ENCODE data around the gene CNTF. TPM values are rescaled to one million over a fixed set of nuclear protein-coding genes. Genes with fewer than 3 reads are reported as not detected.

The CNTF gene
- total RNA-seq, 1 donor: 2.2 TPM

- TF ChIP-seq, protein P1, sequence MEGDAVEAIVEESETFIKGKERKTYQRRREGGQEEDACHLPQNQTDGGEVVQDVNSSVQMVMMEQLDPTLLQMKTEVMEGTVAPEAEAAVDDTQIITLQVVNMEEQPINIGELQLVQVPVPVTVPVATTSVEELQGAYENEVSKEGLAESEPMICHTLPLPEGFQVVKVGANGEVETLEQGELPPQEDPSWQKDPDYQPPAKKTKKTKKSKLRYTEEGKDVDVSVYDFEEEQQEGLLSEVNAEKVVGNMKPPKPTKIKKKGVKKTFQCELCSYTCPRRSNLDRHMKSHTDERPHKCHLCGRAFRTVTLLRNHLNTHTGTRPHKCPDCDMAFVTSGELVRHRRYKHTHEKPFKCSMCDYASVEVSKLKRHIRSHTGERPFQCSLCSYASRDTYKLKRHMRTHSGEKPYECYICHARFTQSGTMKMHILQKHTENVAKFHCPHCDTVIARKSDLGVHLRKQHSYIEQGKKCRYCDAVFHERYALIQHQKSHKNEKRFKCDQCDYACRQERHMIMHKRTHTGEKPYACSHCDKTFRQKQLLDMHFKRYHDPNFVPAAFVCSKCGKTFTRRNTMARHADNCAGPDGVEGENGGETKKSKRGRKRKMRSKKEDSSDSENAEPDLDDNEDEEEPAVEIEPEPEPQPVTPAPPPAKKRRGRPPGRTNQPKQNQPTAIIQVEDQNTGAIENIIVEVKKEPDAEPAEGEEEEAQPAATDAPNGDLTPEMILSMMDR (IDR thresholded peaks at IDR 0.05; ENCODE audit: insufficient read depth, low read depth, low read length): peak; percentile 75
- peak; percentile 73 for DNase-seq (ENCODE audit: low read depth)
- H3K4me3 ChIP-seq (ENCODE audit: low read depth, low read length): no peak overlapping the region
These were observed 7.4 kb downstream of the CNTF start for GRCh38 chr11:58629857-58630256.

- no peak for DNase-seq (ENCODE audit: low read depth)
- H3K4me3 ChIP-seq (ENCODE audit: low read depth, low read length): no peak overlapping the region
- TF ChIP-seq, protein P1 (IDR thresholded peaks at IDR 0.05; ENCODE audit: insufficient read depth, low read depth, low read length): no peak
These were observed 8.9 kb downstream of the CNTF start for GRCh38 chr11:58631378-58631777.

- no peak for DNase-seq (ENCODE audit: low read depth)
These were observed 10.0 kb downstream of the CNTF start for GRCh38 chr11:58632510-58632909.

DNA sequence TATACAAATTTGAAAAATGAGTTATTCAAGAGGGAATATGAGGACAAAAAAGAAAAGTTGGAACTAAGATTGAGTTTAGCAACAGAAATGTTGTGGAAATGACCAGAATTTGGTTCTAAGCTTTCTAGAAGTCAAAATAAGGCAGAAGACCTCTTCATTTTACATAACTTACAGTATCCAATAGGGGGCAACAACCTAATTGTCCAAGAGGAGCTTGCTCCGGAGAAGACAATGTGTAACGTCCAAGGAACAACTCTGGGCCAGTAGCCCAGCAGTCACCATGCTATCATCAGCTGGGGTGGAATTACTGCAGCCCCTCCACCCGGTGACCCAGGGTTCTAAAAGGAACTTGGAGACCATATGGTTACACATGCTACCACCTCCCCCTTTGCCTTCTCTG, 14.1 kb downstream of the CNTF start:
- DNase-seq (ENCODE audit: low read depth): no peak
- TF ChIP-seq, protein P1 (IDR thresholded peaks at IDR 0.05; ENCODE audit: insufficient read depth, low read depth, low read length): peak; percentile 8
- H3K4me3 ChIP-seq (ENCODE audit: low read depth, low read length): no peak overlapping the region

More at GRCh38 chr11:58632510-58632909, 10.0 kb downstream of the CNTF start:
- no peak overlapping the region for H3K4me3 ChIP-seq (ENCODE audit: low read depth, low read length)
- TF ChIP-seq, protein P1 (IDR thresholded peaks at IDR 0.05; ENCODE audit: insufficient read depth, low read depth, low read length): no peak

- DNase-seq (ENCODE audit: low read depth): no peak
- no peak overlapping the region for H3K4me3 ChIP-seq (ENCODE audit: low read depth, low read length)
- TF ChIP-seq, protein P1 (IDR thresholded peaks at IDR 0.05; ENCODE audit: insufficient read depth, low read depth, low read length): no peak
These were observed 14.9 kb downstream of the CNTF start for GRCh38 chr11:58637371-58637770.

DNA sequence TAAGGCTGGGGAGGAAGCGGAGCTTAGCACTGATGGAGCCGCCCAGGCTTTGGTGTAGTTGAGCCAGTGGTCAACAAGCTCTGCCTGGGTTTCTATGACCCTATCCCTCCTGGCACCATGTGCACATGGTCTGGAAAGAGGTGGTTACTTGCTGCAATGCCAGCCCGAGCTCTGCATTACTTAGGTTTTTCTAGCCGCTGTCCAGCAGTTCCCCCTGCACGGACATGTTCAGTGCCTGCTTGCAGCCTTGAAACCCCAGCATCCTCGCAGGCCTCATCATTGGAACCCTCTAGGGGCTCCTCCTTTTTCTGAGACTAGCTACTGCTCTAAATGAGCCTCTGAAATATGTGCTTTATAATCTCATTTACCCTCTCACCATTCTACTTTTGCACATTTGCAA, 16.6 kb downstream of the CNTF start:
- TF ChIP-seq, protein P1 (IDR thresholded peaks at IDR 0.05; ENCODE audit: insufficient read depth, low read depth, low read length): no peak
- no peak for DNase-seq (ENCODE audit: low read depth)

DNA sequence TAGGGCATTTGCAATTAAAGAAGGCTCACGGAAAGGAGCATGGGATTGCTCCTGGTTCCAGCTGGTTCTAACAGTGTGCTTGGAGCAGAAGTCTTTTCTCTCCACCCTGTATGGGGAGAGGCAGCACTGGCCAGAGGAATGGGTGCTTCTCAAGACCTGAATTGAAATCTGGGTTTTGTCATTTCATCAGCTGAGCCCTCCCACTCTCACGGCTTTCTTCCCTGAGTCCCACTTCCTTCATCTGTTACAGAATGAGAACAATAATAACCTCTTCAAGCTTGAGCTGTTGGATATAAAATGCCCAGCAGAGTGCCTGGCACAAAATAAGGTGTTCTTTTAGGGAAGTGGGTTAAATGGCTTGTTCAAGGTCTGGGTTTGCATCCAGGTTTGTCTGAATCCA, 17.2 kb downstream of the CNTF start:
- H3K4me3 ChIP-seq (ENCODE audit: low read depth, low read length): no peak overlapping the region
- no peak for DNase-seq (ENCODE audit: low read depth)
- TF ChIP-seq, protein P1 (IDR thresholded peaks at IDR 0.05; ENCODE audit: insufficient read depth, low read depth, low read length): no peak

More for the DNA sequence above, 16.6 kb downstream of the CNTF start:
- H3K4me3 ChIP-seq (ENCODE audit: low read depth, low read length): no peak overlapping the region

Data from fibroblast of villous mesenchyme (primary cell).